Uterus (tissue), 2 donors: Measurements from ENCODE around the gene IL1RL1.
"Not testable (repeated sequence)": the region's sequence is repeated elsewhere in the genome, so short reads cannot be mapped to it uniquely, and the experiment has no call there.

Experiments
- CTCF ChIP-seq, 4 experiments: fragments of 200-600 bp in 2 of 4; fragments of 450-650 bp in 2 of 4; sonication (generic) in 2 of 4; IDR thresholded peaks; one replicate each; pipeline ENCODE4 v1.5.1; 2016 to 2019; ENCODE audit warnings: antibody characterized with exemption in 4 of 4, mild to moderate bottlenecking in 2 of 4, moderate library complexity in 1 of 4
- POLR2A ChIP-seq, 2 donors: fragments of 450-650 bp; IDR thresholded peaks; one replicate each; pipeline ENCODE4 v1.6.1; 2016; ENCODE audit warnings: antibody characterized with exemption in 2 of 2, mild to moderate bottlenecking in 1 of 2, moderate library complexity in 1 of 2

DNA sequence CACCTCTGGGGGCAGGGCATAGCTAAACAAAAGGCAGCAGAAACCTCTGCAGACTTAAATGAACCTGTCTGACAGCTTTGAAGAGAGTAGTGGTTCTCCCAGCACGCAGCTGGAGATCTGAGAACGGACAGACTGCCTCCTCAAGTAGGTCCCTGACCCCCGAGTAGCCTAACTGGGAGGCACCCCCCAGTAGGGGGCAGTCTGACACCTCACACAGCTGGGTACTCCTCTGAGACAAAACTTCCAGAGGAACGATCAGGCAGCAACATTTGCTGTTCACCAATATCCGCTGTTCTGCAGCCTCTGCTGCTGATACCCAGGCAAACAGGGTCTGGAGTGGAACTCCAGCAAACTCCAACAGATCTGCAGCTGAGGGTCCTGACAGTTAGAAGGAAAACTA lies 13.6 kb downstream of the IL1RL1 start:
- not testable (repeated sequence) for TF ChIP-seq CTCF, POLR2A (IDR thresholded peaks at IDR 0.05)
